GM12878 (cell line): ENCODE data around the gene CMSS1.

Source experiments
- EP300 ChIP-seq, 2 experiments: fragments of 150-350 bp in 1 of 2; IDR thresholded peaks; 2 replicates each; pipeline ENCODE4 v1.6.1; 2011 to 2012; ENCODE audit warnings: low read depth in 2 of 2, low read length in 2 of 2, borderline replicate concordance in 1 of 2, improper control_type of control experiment in 1 of 2, inconsistent platforms in 1 of 2; ENCODE audit not compliant: control insufficient read depth in 1 of 2
- RFX5 ChIP-seq: IDR thresholded peaks from 2 replicates; pipeline ENCODE4 v1.6.1; 2011; ENCODE audit warnings: low read depth, low read length, improper control_type of control experiment

DNA sequence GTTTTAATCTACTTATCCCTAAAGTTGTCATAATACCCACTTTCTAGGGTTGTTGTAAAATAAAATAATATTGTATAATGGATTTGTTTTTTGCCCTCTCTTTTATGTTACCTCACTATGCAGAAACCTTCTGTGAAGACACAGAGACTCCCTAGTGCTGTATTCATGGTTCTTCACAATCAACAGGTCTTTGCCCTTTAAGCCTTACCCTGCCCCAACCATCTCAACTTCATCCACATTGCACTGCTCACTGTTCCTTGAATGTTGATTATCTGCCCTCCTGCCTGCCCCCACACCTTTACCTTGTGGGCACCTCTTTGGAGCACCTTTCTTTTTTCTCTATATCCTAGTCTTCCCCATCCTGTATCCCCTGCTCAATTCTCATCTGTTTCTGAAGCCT is 21.1 kb downstream of the CMSS1 start:
- TF ChIP-seq RFX5 (no peak), EP300 (IDR thresholded peaks at IDR 0.05; ENCODE audit: borderline replicate concordance in 1 of 2, control insufficient read depth in 1 of 2, low read depth in 2 of 2, low read length in 2 of 2) (no peak)
